K562 (cell line): ENCODE results near the gene TOMM40L. TPM values are rescaled to one million over a fixed set of nuclear protein-coding genes. Genes with fewer than 3 reads are reported as not detected.

Source experiments
- AFF1 ChIP-seq, 2 experiments: fragments of 450-650 bp; IDR thresholded peaks; 2 replicates each; pipeline ENCODE4 v1.6.1; 2018; ENCODE audit warnings: mild to moderate bottlenecking in 2 of 2, low read depth in 1 of 2; ENCODE audit not compliant: partially characterized antibody in 2 of 2
- BRD9 ChIP-seq: fragments of 450-650 bp; IDR thresholded peaks from 2 replicates; pipeline ENCODE4 v1.6.1; 2018; ENCODE audit warnings: low read depth; ENCODE audit not compliant: partially characterized antibody
- FOSL1 ChIP-seq: fragments of 200-800 bp; sonication (Bioruptor generic); conservative IDR thresholded peaks from 2 replicates; pipeline ENCODE4 v1.6.1; 2016; ENCODE audit warnings: missing genetic modification characterization, missing compliant biosample characterization
- GABPB1 ChIP-seq: sonication (generic); formaldehyde crosslinking; IDR thresholded peaks from 2 replicates; pipeline ENCODE4 v1.8.0; 2022; ENCODE audit warnings: mild to moderate bottlenecking, missing genetic modification reagents
- ID3 ChIP-seq, 2 experiments: fragments of 250-450 bp in 1 of 2; fragments of 450-650 bp in 1 of 2; sonication (Bioruptor Pico) in 1 of 2; IDR thresholded peaks; 2 replicates each; pipeline versions ENCODE4 v1.6.1 to v1.8.0; 2016 to 2021; ENCODE audit warnings: mild to moderate bottlenecking in 2 of 2, moderate library complexity in 2 of 2, missing compliant biosample characterization in 1 of 2, missing genetic modification characterization in 1 of 2
- NCOA1 ChIP-seq: fragments of 450-650 bp; IDR thresholded peaks from 2 replicates; pipeline ENCODE4 v1.6.1; 2016; ENCODE audit warnings: low read depth
- POLR2B ChIP-seq: fragments of 450-650 bp; IDR thresholded peaks from 2 replicates; pipeline ENCODE4 v1.6.1; 2018; ENCODE audit warnings: low read depth; ENCODE audit not compliant: partially characterized antibody
- POLR2G ChIP-seq: fragments of 200-400 bp; formaldehyde crosslinking; IDR thresholded peaks from 2 replicates; pipeline ENCODE4 v1.6.1; 2017; ENCODE audit warnings: low read depth, mild to moderate bottlenecking, antibody characterized with exemption, low read length, moderate library complexity
- RHOXF2B ChIP-seq: fragments of 250-450 bp; sonication (Bioruptor Pico); conservative IDR thresholded peaks from 2 replicates; pipeline ENCODE4 v1.5.1; 2021
- SMAD2 ChIP-seq: fragments of 150-350 bp; IDR thresholded peaks from 2 replicates; pipeline ENCODE4 v1.6.1; 2014; ENCODE audit warnings: low read depth, mild to moderate bottlenecking, low read length
- SMAD4 ChIP-seq: fragments of 250-450 bp; sonication (Bioruptor Pico); conservative IDR thresholded peaks from 2 replicates; pipeline ENCODE4 v1.8.0; 2021; ENCODE audit warnings: inconsistent platforms, mild to moderate bottlenecking, moderate library complexity
- TCF15 ChIP-seq: fragments of 250-450 bp; sonication (Bioruptor Pico); IDR thresholded peaks from 2 replicates; pipeline ENCODE4 v1.8.0; 2022; ENCODE audit warnings: moderate library complexity, mild to moderate bottlenecking, inconsistent platforms
- XRCC3 ChIP-seq: fragments of 450-650 bp; IDR thresholded peaks from 2 replicates; pipeline ENCODE4 v1.6.1; 2017; ENCODE audit warnings: mild to moderate bottlenecking, moderate library complexity
- ZNF431 ChIP-seq: sonication (generic); formaldehyde crosslinking; IDR thresholded peaks from 2 replicates; pipeline ENCODE4 v1.8.0; 2022; ENCODE audit warnings: mild to moderate bottlenecking, missing genetic modification reagents
- ZNF512 ChIP-seq: IDR thresholded peaks from 2 replicates; pipeline ENCODE4 v1.6.1; 2016; ENCODE audit warnings: missing genetic modification characterization, missing compliant biosample characterization
- polyA plus RNA-seq, 8 experiments: library from polyadenylated mRNA; depleted of rRNA in 4 of 8; stranded (reverse) in 5 of 8; unstranded in 3 of 8; fragments of >200 nt; fragmentation: Nextera tagmentation in 2 of 8; fragmentation: Illumina TruSeq in 1 of 8; extraction: Ambion mirVana in 2 of 8; extraction: Trizol in 1 of 8; gene quantifications; 2 replicates each; pipeline versions ENCODE4 v1.2.1 to v1.2.3, GENCODE V29; 2011 to 2014; ENCODE audit warnings: inconsistent platforms in 1 of 8, missing spikeins in 1 of 8
- total RNA-seq, 7 experiments: library from RNA; depleted of rRNA in 6 of 7; stranded (reverse); fragments of >200 nt in 6 of 7; fragmentation: Illumina TruSeq in 2 of 7; extraction: Trizol in 2 of 7; gene quantifications; 2 replicates each; pipeline versions ENCODE4 v1.2.1 to v1.2.3, GENCODE V29; 2011 to 2021; ENCODE audit warnings: low replicate concordance in 1 of 7
- TF ChIP-seq, protein P1 (sequence below): fragments of 450-650 bp; IDR thresholded peaks from 2 replicates; pipeline ENCODE4 v1.6.1; 2017; ENCODE audit warnings: mild to moderate bottlenecking, moderate library complexity
- TF ChIP-seq, protein P2 (sequence below): fragments of 250-450 bp; sonication (Bioruptor Pico); IDR thresholded peaks from 2 replicates; pipeline ENCODE4 v1.5.0; 2020; ENCODE audit warnings: mild to moderate bottlenecking

The TOMM40L gene
- total and polyA plus RNA-seq, 9 of the 15 experiments (the other 6 are each of a cell fraction or from before 2014, with no cell fraction given) = 9.6 to 33.6 (median 25.2) TPM

DNA sequence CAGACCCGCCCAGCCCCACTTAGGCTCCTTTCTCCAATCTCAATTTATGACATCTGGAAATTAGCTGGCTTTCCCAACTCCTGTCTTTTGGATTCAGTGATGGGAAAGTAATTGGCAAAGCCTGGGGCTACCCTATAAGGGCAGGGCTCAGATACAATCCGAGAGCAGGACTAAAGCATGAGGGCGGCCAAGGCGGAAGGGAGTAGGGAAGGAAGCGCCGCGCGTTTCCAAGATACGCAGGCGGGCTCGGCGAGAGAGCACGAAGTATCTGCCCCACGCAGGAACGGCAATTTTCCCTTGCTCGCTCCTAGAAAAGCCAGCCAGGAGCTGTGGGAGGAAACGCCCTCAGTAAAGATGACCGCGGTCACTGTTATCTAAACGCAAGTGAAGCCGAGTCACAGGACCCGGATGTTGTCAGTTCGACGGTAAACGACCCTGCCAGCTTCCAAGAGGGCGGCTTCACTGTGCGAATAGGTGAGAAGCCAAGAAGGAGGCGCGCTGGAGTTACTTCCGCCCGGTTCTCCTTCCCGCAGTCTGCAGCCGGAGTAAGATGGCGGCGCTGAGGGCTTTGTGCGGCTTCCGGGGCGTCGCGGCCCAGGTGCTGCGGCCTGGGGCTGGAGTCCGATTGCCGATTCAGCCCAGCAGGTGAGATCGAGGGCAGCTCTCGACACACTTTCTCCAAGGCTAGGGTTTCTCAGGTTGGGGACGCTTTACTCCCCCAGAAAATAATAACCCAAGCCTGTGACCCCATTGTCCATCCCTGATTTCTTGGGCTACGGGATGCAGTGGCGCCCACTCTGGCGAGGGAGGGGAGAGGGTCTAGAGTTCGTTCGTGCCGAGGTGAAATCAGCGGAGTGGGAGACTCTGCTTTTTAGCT is 23.8 kb upstream of the TOMM40L start, which contains the start of gene NDUFS2 (continued):
- TF ChIP-seq POLR2B (peak; percentile 62), ZNF512 (tag) (no peak), XRCC3 (no peak), TCF15 (CRISPR knock-in tag) (no peak), ZNF431 (CRISPR knock-in tag) (no peak), AFF1 (IDR thresholded peaks at IDR 0.05; ENCODE audit: low read depth in 1 of 2, partially characterized antibody in 2 of 2) (peak in 1 of 2 experiments; percentile 14), SMAD4 (CRISPR knock-in tag) (peak; percentile 8), SMAD2 (no peak), ID3 (CRISPR knock-in tag; IDR thresholded peaks at IDR 0.05) (no peak), ID3 (tag; IDR thresholded peaks at IDR 0.05) (no peak), RHOXF2B (CRISPR knock-in tag) (no peak), BRD9 (peak; percentile 69), FOSL1 (tag) (0 out of 2 replicates have a peak, but pooled peaks have one; percentile 20), POLR2G (peak; percentile 94), NCOA1 (no peak), GABPB1 (peak; percentile 95)
- TF ChIP-seq, protein P1, sequence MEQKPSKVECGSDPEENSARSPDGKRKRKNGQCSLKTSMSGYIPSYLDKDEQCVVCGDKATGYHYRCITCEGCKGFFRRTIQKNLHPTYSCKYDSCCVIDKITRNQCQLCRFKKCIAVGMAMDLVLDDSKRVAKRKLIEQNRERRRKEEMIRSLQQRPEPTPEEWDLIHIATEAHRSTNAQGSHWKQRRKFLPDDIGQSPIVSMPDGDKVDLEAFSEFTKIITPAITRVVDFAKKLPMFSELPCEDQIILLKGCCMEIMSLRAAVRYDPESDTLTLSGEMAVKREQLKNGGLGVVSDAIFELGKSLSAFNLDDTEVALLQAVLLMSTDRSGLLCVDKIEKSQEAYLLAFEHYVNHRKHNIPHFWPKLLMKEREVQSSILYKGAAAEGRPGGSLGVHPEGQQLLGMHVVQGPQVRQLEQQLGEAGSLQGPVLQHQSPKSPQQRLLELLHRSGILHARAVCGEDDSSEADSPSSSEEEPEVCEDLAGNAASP = no peak
- TF ChIP-seq, protein P2, sequence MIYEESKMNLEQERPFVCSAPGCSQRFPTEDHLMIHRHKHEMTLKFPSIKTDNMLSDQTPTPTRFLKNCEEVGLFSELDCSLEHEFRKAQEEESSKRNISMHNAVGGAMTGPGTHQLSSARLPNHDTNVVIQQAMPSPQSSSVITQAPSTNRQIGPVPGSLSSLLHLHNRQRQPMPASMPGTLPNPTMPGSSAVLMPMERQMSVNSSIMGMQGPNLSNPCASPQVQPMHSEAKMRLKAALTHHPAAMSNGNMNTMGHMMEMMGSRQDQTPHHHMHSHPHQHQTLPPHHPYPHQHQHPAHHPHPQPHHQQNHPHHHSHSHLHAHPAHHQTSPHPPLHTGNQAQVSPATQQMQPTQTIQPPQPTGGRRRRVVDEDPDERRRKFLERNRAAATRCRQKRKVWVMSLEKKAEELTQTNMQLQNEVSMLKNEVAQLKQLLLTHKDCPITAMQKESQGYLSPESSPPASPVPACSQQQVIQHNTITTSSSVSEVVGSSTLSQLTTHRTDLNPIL (CRISPR knock-in tag) = no peak
